GM21576 (cell line): ENCODE data around the gene RNU6-9.

Experiments used
- ATAC-seq: cut with Tn5 transposase; IDR thresholded peaks from one replicate; pipeline ENCODE4 v1.9.1; 2021; ENCODE audit warnings: mild to moderate bottlenecking, moderate library complexity; ENCODE audit not compliant: unreplicated experiment

The RNU6-9 gene

GRCh38 chr19:931860-932647 lies 38.8 kb downstream of the RNU6-9 start:
- no peak for ATAC-seq

GRCh38 chr19:932648-933552 lies 39.6 kb downstream of the RNU6-9 start:
- no peak for ATAC-seq

DNA sequence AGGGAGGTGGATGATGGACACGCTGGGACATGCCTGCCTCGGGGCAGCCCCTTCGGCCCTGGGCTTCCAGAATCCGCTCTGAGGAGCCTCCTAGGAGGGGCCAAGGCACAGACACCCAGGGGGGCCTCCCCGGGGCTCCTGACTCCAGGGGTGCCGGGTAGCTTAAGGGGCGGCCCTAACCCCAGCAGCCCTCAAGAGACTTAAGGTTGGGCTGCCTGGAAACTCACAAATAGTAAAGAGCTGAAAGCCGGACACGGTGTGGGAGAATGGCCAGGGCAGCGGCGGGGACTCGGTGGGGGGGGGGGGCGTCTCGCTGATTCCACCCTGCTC lies 40.2 kb downstream of the RNU6-9 start:
- no peak for ATAC-seq

- ATAC-seq: no peak
Observed at GRCh38 chr19:934197-934840, 41.0 kb downstream of the RNU6-9 start.

DNA sequence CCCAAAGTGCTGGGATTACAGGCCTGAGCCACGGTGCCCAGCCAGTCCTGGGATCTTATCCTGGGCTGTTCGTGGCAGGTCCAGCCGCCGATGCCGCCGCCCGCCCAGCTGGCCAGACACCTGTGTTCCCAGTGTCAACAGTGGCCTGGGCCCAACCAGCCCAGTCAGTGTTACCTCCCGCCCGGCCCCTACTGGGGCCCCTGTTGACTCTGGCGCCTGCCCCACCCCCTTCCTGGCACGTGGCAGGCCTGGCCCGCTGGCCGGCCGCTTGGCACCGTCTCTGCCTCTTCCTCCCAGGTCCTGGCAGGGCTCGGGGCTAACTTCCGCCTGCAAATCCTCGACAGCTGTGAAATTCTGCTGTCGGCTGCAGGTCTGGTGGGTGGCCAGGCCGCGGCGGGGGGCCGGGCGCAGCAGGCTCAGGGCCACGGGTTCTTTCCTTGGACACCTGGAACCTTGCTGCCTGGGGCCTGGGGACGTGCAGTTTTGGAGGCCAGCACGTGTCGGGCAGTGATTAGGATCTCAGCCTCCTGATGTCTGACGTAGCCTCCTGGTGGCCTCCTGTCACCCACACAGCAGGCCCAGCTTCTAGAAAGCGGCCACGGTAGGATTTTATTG lies 41.7 kb downstream of the RNU6-9 start:
- no peak for ATAC-seq

DNA sequence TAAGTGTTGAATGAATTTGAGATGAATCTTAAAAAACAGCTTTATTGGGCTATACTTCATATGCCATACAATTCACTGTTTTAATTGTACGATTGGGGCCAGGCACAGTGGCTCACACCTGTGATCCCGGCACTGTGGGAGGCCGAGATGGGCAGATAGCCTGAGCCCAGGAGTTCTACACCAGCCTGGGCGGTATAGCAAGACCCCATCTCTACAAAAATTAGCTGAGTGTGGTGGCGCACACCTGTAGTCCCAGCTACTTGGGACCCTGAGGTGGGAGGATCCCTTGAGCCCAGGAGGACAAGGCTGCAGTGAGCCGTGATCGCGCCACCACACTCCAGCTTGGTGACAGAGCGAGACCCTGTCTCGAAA lies 42.9 kb downstream of the RNU6-9 start:
- ATAC-seq: no peak

- ATAC-seq: no peak
Observed at GRCh38 chr19:937259-937694, 44.0 kb downstream of the RNU6-9 start.

DNA sequence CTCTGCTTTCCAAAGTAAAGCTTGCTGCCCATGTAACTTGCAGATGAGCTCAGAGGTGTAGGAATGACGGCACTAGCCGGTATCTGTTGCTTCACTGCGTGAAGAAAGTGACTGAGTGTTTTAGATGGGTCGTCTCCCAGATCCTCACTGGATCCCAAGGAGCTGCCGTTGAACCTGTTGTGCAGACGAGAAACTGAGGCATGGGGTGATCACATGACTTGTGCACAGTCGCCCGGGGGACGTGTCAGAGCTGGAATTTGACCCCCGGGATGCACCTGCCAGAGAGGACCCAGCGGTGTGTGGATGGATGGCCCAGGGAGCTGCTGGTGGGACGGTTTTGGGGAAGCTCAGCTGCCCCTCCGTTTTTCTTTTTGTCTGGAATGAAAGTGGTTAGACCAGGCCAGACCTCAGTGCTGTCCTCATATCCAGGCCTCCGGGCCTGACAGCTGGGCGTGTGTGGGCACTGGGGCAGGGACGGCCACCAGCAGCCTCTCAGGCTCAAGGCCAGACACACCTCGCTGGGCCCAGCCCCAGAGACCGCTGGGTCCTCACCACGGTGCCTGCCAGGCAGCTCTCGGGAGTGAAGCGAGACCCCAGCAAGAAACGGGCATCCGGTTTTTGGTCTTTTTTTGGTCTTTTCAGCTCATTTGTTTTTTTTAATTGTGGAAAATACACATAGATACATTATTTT lies 45.1 kb downstream of the RNU6-9 start:
- no peak for ATAC-seq

- ATAC-seq: no peak
Observed at GRCh38 chr19:939439-939838, 46.2 kb downstream of the RNU6-9 start.

- ATAC-seq: no peak
Observed at GRCh38 chr19:939922-940321, 46.6 kb downstream of the RNU6-9 start.

- ATAC-seq: no peak
Observed at GRCh38 chr19:940591-941291, 47.5 kb downstream of the RNU6-9 start.

GRCh38 chr19:941292-942132 lies 48.2 kb downstream of the RNU6-9 start:
- no peak for ATAC-seq

GRCh38 chr19:942133-942645 lies 48.9 kb downstream of the RNU6-9 start:
- ATAC-seq: no peak
